NT2/D1 (cell line): Measurements from ENCODE around the gene PPM1F.

Experiments used
- DNase-seq: peaks from one replicate; pipeline ENCODE4 v3.0.0-alpha.2; 2011; ENCODE audit warnings: low read depth, low spot score
- H3K27me3 ChIP-seq: 2 replicates; pipeline ENCODE4 v1.6.0; 2011; ENCODE audit warnings: mild to moderate bottlenecking; ENCODE audit not compliant: insufficient read length, insufficient read depth
- H3K36me3 ChIP-seq: 2 replicates; pipeline ENCODE4 v1.6.1; 2011; ENCODE audit warnings: mild to moderate bottlenecking, low read length, mixed read lengths; ENCODE audit not compliant: insufficient read depth, insufficient read length
- H3K4me1 ChIP-seq: 2 replicates; pipeline ENCODE4 v1.5.1; 2011; ENCODE audit not compliant: insufficient read depth, insufficient read length
- H3K4me3 ChIP-seq: 2 replicates; pipeline ENCODE4 v1.5.1; 2011; ENCODE audit warnings: low read depth; ENCODE audit not compliant: insufficient read length
- H3K9ac ChIP-seq: 2 replicates; pipeline ENCODE4 v1.6.0; 2011; ENCODE audit warnings: low read depth; ENCODE audit not compliant: insufficient read length
- H3K9me3 ChIP-seq: 2 replicates; pipeline ENCODE4 v1.5.1; 2011; ENCODE audit warnings: mild to moderate bottlenecking, low read length; ENCODE audit not compliant: insufficient read depth
- SUZ12 ChIP-seq: IDR thresholded peaks from 2 replicates; pipeline ENCODE4 v1.6.1; 2011; ENCODE audit not compliant: insufficient read length, insufficient read depth; ENCODE audit errors: extremely low read depth
- YY1 ChIP-seq: IDR thresholded peaks from 2 replicates; pipeline ENCODE4 v1.6.1; 2011; ENCODE audit not compliant: insufficient read length, insufficient read depth
- ZNF274 ChIP-seq: IDR thresholded peaks from 2 replicates; pipeline ENCODE4 v1.6.1; 2011; ENCODE audit warnings: mild to moderate bottlenecking, low read depth, low read length

The PPM1F gene

DNA sequence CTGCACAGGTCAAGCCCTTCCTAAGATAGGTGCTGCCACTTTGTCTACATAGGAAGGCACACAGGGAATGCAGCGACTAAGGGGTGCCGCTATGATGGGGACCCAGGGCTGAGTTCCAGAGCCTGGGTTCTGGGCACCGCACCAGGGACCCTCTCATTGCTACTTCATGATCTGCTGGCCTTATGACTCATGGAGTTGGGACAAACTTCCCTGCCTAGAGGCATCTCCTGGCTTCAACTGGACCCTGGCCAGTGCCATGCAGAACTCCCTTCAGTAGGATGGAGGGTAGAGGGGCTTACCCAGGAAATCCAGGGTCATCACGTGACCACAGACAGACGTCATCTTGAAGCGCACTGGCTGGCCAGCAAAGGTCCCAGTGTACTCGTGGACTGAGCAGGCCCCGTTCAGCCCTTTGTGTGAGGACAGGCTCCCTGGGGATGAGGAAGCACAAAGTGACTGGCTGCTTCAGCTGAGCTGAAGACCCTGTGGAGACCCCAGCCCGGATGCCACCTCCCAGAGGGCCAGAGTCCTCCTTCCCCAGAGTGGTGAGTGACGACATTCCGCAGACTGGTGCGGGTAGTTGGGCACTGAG is 21.5 kb upstream of the PPM1F start:
- Histone ChIP-seq H3K4me1 (no peaks in the 10 kb centered on the region), H3K9me3 (no peaks in the 10 kb centered on the region), H3K9ac (no peak overlapping the region), H3K36me3 (peaks cover 80% of the 10 kb centered on the region), H3K27me3 (no peaks in the 10 kb centered on the region), H3K4me3 (no peak overlapping the region)
- DNase-seq = no peak
- TF ChIP-seq ZNF274 (no peak), SUZ12 (no peak), YY1 (no peak)

DNA sequence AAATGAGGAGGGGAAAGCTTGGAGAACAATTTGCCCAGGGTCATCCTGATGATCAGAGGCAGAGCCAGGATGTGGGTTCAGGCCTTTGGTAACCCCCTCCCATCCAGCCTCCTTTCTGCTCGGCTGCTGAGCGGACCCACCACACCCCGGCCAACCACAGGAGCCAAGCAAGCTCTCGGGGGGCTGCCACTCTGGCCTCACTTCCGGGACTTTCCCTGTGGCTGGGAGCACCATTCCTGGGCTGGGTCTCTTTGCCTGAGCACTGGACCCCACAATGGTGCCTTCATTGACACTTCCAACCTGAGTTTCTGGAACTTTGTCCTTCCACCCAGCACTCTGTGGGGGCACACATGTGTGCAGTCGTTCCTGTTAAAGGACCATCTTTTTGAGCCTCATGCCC is 20.2 kb upstream of the PPM1F start:
- Histone ChIP-seq H3K4me1 (no peaks in the 10 kb centered on the region), H3K36me3 (peaks cover 85% of the 10 kb centered on the region), H3K4me3 (no peak overlapping the region), H3K9ac (no peak overlapping the region), H3K9me3 (no peaks in the 10 kb centered on the region), H3K27me3 (no peaks in the 10 kb centered on the region)
- no peak for DNase-seq
- TF ChIP-seq YY1 = no peak
- no peak for TF ChIP-seq SUZ12
- TF ChIP-seq ZNF274 = no peak

DNA sequence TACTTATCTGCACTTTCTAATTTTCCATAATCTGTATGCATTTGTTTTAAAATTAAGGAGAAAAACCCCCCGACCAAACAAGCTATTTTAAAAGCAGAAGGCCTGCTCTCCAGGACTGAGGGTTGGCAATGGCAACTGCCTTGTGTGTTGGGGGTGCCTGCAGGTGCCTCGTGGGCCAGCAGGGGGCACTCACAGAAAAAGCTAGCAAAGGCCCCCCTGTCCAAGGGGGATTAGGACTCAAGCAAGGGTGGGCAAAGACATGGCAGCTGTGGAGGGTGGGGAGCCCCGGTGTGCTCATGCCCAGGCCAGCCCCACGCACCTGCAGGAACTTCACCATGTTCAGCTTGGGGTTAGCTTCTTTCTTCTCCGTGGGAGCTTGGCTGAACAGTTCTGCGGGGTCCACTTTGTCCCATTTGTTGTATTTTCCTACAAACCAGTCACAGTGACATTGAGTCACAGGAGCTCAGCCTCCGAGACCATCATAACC is 19.7 kb upstream of the PPM1F start:
- Histone ChIP-seq H3K4me1 (no peaks in the 10 kb centered on the region), H3K36me3 (peaks cover 86% of the 10 kb centered on the region), H3K27me3 (no peaks in the 10 kb centered on the region), H3K9me3 (no peaks in the 10 kb centered on the region), H3K9ac (no peak overlapping the region), H3K4me3 (no peak overlapping the region)
- no peak for TF ChIP-seq ZNF274
- no peak for TF ChIP-seq SUZ12
- TF ChIP-seq YY1 = no peak
- no peak for DNase-seq

- Histone ChIP-seq H3K4me3 (no peak overlapping the region), H3K9ac (no peak overlapping the region), H3K9me3 (no peaks in the 10 kb centered on the region), H3K27me3 (no peaks in the 10 kb centered on the region), H3K36me3 (peaks cover 91% of the 10 kb centered on the region), H3K4me1 (no peaks in the 10 kb centered on the region)
- DNase-seq = no peak
- no peak for TF ChIP-seq YY1
- TF ChIP-seq SUZ12 = no peak
- TF ChIP-seq ZNF274 = no peak
Measured at GRCh38 chr22:21971858-21972275, 19.2 kb upstream of the PPM1F start.

DNA sequence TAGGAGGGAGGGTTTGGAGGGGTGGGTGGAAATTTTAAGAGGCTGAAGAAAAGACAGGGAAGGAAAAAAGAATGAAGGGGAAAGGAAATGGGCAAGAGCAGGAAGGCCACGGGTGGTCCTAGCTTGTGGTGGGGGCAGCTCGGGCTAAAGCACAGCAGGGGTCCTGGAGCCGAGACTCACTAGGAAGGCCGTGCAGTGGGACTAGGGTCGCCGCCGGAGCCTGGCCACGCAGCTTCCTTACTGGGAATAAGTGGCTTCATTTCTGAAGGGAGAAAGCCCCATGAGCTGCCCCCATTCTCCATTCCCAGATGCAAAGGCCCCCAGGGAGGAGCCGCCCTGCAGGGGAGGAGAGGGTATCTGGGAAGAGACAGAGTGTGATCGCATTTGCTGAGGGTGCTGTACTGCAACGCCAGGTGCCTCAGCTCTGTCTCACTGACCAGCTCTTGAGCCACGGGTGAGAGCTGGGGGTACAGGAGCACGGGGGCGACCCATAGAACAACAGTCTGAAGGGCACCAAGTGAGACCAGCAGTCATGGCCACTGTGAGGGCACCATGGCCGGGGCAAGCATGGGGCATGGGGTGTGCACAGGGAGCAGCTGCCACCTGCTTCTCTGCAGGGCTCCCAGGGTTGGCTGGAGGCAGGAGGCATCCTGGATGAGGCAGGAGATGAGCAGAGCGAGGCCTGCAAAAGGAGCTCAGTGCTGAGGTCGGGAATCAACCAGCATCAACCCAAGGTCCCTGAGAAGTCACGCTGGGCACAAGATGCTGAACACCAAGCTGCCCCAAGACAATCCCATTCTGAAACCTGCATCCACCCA is 18.4 kb upstream of the PPM1F start:
- Histone ChIP-seq H3K36me3 (peaks cover 93% of the 10 kb centered on the region), H3K4me1 (no peaks in the 10 kb centered on the region), H3K4me3 (no peak overlapping the region), H3K9me3 (no peaks in the 10 kb centered on the region), H3K9ac (no peak overlapping the region), H3K27me3 (no peaks in the 10 kb centered on the region)
- DNase-seq = no peak
- no peak for TF ChIP-seq SUZ12
- TF ChIP-seq ZNF274 = no peak
- no peak for TF ChIP-seq YY1

- Histone ChIP-seq H3K27me3 (no peaks in the 10 kb centered on the region), H3K4me1 (no peaks in the 10 kb centered on the region), H3K9ac (no peak overlapping the region), H3K4me3 (no peak overlapping the region), H3K36me3 (peaks cover 91% of the 10 kb centered on the region), H3K9me3 (no peaks in the 10 kb centered on the region)
- TF ChIP-seq YY1 (no peak), SUZ12 (no peak), ZNF274 (no peak)
- DNase-seq = no peak
Measured at GRCh38 chr22:21970037-21970799, 17.6 kb upstream of the PPM1F start.
